Muscle of leg (tissue), 16 donors: Measurements from ENCODE around the gene KRTAP6-3. TPM values are rescaled to one million over a fixed set of nuclear protein-coding genes. Genes with fewer than 3 reads are reported as not detected.
A peak's percentile ranks its signal among the peaks of the same experiment; 100 is the strongest.

Source experiments
- DNase-seq: peaks from one replicate; pipeline ENCODE4 v3.0.0; 2013
- H3K27ac ChIP-seq: one replicate; pipeline ENCODE4 v1.5.1; 2013; ENCODE audit warnings: mild to moderate bottlenecking, low read length, control low read depth
- H3K27me3 ChIP-seq: one replicate; pipeline ENCODE4 v1.6.1; 2013; ENCODE audit warnings: low read length; ENCODE audit not compliant: control insufficient read depth, insufficient read depth
- H3K36me3 ChIP-seq: one replicate; pipeline ENCODE4 v1.6.1; 2013; ENCODE audit warnings: low read length; ENCODE audit not compliant: control insufficient read depth, insufficient read depth
- H3K4me1 ChIP-seq: one replicate; pipeline ENCODE4 v1.6.1; 2013; ENCODE audit warnings: low read length; ENCODE audit not compliant: control insufficient read depth, insufficient read depth
- H3K4me3 ChIP-seq: one replicate; pipeline ENCODE4 v1.5.1; 2013; ENCODE audit warnings: low read length, control low read depth
- H3K9me3 ChIP-seq: replicated peaks from 2 replicates; pipeline ENCODE4 v1.6.1; 2013; ENCODE audit warnings: low read depth, low read length; ENCODE audit not compliant: control insufficient read depth
- WGBS: methylation state at CpG from one replicate; pipeline ENCODE4 v1.1.5; 2013; ENCODE audit warnings: missing lambda C conversion rate; ENCODE audit not compliant: insufficient coverage; 5-methylcytosine and 5-hydroxymethylcytosine counted together
- long read RNA-seq, 11 donors: transcript quantifications; one replicate each; lab custom pipeline, GENCODE V29; 2026
- polyA plus RNA-seq, 8 donors: library from polyadenylated mRNA; unstranded; fragments of 120-200 nt; gene quantifications; one replicate each; pipeline versions ENCODE4 v1.2.1 to v1.2.3, GENCODE V29; 2013; ENCODE audit warnings: inconsistent platforms in 1 of 8, low replicate concordance in 1 of 8; ENCODE audit not compliant: insufficient read length in 8 of 8, insufficient read depth in 1 of 8
- total RNA-seq: library from RNA; stranded (reverse); fragments of 120-200 nt; gene quantifications from one replicate; pipeline ENCODE4 v1.2.4, GENCODE V29; 2013

Gene KRTAP6-3, protein sequence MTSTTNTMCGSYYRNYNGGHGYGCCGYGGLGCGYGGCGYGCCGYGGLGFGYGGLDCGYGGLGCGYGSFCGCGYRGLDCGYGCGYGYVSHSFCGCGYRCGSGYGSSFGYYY
- not detected for total RNA-seq
- not detected for polyA plus RNA-seq
- long read RNA-seq, donor 1: 0 reads
- long read RNA-seq, donor 2: 0 reads
- long read RNA-seq, donor 3: 0 reads
- long read RNA-seq, donor 4: 0 reads
- long read RNA-seq, donor 5: 0 reads
- long read RNA-seq, donor 6: 0 reads
- long read RNA-seq, donor 7: 0 reads
- long read RNA-seq, donor 8: 0 reads
- long read RNA-seq, donor 9: 0 reads
- long read RNA-seq, donor 10: 0 reads
- long read RNA-seq, donor 11: 0 reads

GRCh38 chr21:30592140-30592539 is at the start of gene KRTAP6-3:
Gene KRTAP6-3 (plus strand): TSS chr21:30592440. CDS start chr21:30592446, 6 bp downstream.
- 100% methylated on average over 1 of the region's 4 CpGs for WGBS
- H3K27me3 ChIP-seq: no peaks in the 10 kb centered on the region

DNA sequence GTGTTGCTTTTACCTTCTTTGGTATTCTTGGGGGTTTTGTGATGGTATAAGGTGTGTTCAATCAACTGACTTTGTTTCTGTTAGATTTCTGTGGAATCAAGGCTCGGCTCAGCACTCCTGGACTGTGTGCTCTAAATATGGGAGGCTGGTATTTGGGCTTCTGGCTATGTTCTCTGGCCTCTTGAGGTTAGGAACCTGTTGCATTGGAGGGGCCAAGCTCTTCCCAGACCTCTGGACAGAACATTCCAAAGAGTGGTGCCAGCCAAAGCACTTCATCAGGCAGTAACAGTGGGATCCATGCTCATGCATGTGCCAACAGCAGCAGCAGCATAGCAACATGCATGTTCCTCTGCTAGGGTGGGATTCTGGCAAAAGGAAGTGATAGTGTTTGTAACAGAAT is 39.5 kb upstream of the KRTAP6-3 start:
- Histone ChIP-seq H3K4me3 (no peak overlapping the region), H3K36me3 (no peaks in the 10 kb centered on the region), H3K27me3 (no peaks in the 10 kb centered on the region), H3K9me3 (no peaks in the 10 kb centered on the region), H3K4me1 (no peaks in the 10 kb centered on the region), H3K27ac (no peak overlapping the region)
- 70% methylated on average over 1 of the region's 1 CpG for WGBS
- no peak for DNase-seq

More at GRCh38 chr21:30592140-30592539, at the start of gene KRTAP6-3:
- H3K9me3 ChIP-seq: peaks cover 3% of the 10 kb centered on the region
- DNase-seq: no peak
- H3K4me3 ChIP-seq: no peak within 1 kb of the TSS
- H3K27ac ChIP-seq: no peak within 1 kb of the TSS
- no peaks in the 10 kb centered on the region for H3K36me3 ChIP-seq
- no peaks in the 10 kb centered on the region for H3K4me1 ChIP-seq

GRCh38 chr21:30555095-30555494 is 37.1 kb upstream of the KRTAP6-3 start:
- Histone ChIP-seq H3K4me1 (no peaks in the 10 kb centered on the region), H3K4me3 (no peak overlapping the region), H3K27me3 (no peaks in the 10 kb centered on the region), H3K27ac (no peak overlapping the region), H3K36me3 (no peaks in the 10 kb centered on the region), H3K9me3 (no peaks in the 10 kb centered on the region)
- no CpG with 5 or more reads among the region's 2 CpGs for WGBS
- no peak for DNase-seq

DNA sequence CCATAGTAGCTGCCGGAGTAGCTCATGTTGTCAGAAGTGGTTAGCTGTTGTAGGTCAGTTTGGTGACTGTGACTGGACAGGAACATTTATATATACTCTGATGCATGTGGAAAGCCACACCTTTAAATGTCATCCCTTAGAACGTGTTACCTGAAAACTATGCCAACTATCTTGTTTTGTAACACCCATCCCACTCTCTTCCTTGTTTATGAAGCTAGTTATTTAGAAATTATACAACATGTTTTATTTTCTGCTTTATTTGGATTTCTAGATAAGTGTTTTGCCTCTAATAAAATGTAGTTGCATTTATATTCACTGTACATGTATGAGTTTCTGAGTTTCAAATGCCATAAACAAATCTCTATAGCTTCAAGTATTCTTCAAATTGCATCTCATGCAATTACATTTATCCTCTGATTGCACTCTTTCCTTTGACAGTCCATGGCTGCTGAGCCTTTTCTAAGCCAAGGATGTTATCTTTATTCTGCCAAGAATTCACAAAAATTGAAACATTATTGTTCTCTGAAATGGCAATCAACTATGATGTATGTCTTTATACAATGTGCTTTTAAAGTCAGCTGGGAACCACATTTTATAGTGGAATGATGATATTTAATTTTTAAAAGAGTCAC is 30.9 kb upstream of the KRTAP6-3 start, which contains the start of gene KRTAP19-7:
Gene KRTAP19-7 (minus strand): TSS at position 51 of the 632 bp plus-strand sequence. CDS start 25 bp downstream, at position 26.
- Histone ChIP-seq H3K36me3 (no peaks in the 10 kb centered on the region), H3K4me3 (no peak within 1 kb of the TSS), H3K4me1 (no peaks in the 10 kb centered on the region), H3K9me3 (no peaks in the 10 kb centered on the region), H3K27ac (no peak within 1 kb of the TSS), H3K27me3 (no peaks in the 10 kb centered on the region)
- DNase-seq: no peak
- WGBS: no CpG with 5 or more reads among the region's 2 CpGs

DNA sequence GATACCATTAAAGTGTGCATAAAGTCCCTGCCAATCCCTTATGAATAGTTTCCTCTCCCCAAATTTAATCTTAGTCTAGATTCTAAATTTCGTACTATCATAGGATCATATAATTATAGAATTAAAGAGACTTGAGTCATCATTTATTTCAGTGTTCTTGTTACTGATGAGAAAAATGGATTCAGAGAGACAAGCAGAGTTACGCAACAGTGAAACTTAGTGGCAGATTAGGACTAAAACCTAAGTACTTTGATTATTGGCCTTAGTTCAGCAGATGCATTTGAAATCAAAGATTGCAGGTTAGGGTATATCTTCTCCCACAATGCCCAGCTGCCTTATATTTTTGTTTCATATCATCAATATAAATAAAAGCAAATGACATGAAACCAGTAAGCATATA is 30.3 kb upstream of the KRTAP6-3 start:
- H3K36me3 ChIP-seq: no peaks in the 10 kb centered on the region
- WGBS: no CpG with 5 or more reads among the region's 2 CpGs
- DNase-seq: no peak
- no peak overlapping the region for H3K4me3 ChIP-seq
- no peak overlapping the region for H3K27ac ChIP-seq
- no peaks in the 10 kb centered on the region for H3K27me3 ChIP-seq
- no peaks in the 10 kb centered on the region for H3K4me1 ChIP-seq
- H3K9me3 ChIP-seq: no peaks in the 10 kb centered on the region

DNA sequence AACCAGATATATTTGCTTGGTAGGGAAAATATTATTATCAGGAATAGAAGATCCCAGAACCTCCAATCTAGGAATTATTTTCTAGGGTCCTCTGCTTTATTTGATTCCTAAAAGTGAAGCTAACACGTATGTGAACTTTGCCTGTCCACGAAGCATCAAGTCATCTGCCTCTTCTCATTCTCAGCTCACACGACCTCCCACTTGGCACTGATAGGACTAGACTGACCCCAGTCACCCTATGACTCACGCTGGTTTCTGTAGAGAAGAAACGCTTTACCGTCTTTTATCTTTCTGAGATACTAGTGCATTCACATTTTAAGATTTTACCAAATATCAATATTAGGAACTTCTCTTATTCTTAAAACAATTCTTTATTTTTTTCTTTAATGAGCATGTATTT is 29.2 kb upstream of the KRTAP6-3 start:
- Histone ChIP-seq H3K27me3 (no peaks in the 10 kb centered on the region), H3K9me3 (no peaks in the 10 kb centered on the region), H3K4me3 (no peak overlapping the region), H3K36me3 (no peaks in the 10 kb centered on the region), H3K27ac (no peak overlapping the region), H3K4me1 (no peaks in the 10 kb centered on the region)
- no peak for DNase-seq
- WGBS: 75% methylated on average over 3 of the region's 6 CpGs

DNA sequence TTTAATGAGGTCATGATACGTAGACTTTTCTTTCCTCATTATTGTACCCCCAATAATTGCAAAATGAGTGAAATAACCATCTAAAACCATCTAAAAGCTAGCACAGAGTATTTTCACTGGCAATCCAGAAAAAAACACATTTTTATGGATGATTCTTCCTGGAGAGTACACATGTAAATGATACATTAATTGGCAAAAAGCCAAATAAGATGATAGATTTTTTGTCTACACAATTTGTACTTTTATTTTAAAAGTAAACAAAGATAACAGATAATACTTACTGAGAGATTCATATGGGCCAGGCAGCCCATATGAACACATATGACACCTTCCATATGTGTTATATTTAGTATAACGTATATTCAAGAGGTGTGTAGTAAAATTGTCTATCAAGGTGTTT is 28.6 kb upstream of the KRTAP6-3 start:
- H3K27ac ChIP-seq: no peak overlapping the region
- no CpG with 5 or more reads among the region's 2 CpGs for WGBS
- H3K27me3 ChIP-seq: no peaks in the 10 kb centered on the region
- no peaks in the 10 kb centered on the region for H3K4me1 ChIP-seq
- no peak overlapping the region for H3K4me3 ChIP-seq
- DNase-seq: no peak
- H3K9me3 ChIP-seq: no peaks in the 10 kb centered on the region
- H3K36me3 ChIP-seq: no peaks in the 10 kb centered on the region

- Histone ChIP-seq H3K27me3 (no peaks in the 10 kb centered on the region), H3K9me3 (no peaks in the 10 kb centered on the region), H3K4me3 (no peak overlapping the region), H3K36me3 (no peaks in the 10 kb centered on the region), H3K27ac (no peak overlapping the region), H3K4me1 (no peaks in the 10 kb centered on the region)
- no peak for DNase-seq
These were observed 24.6 kb upstream of the KRTAP6-3 start for GRCh38 chr21:30567617-30568016.

GRCh38 chr21:30577766-30578165 is 14.5 kb upstream of the KRTAP6-3 start:
- H3K4me1 ChIP-seq: no peaks in the 10 kb centered on the region
- no peaks in the 10 kb centered on the region for H3K36me3 ChIP-seq
- no peak overlapping the region for H3K4me3 ChIP-seq
- no peaks in the 10 kb centered on the region for H3K9me3 ChIP-seq
- no peaks in the 10 kb centered on the region for H3K27me3 ChIP-seq
- no peak for DNase-seq
- H3K27ac ChIP-seq: no peak overlapping the region

DNA sequence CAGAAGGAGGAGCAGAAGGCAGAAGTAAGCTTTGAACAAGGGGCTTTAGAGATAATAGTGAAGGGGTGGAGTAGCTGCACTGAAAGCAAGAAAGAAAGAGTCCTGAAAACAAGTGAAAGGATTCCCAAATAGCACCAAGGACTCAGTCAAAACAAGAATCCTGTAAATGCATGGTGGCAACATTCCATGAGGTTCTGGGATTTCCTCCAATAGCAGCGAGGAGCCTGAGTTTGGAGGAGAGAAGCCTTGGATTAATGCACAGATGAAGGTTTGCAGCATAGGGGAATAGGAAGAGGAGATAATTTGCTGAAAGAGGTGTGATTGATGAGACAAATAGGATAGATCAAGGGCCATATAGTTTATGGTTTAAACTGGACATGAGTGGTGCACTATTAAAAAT is 12.9 kb upstream of the KRTAP6-3 start:
- peak; percentile 67 for DNase-seq
- Histone ChIP-seq H3K4me3 (no peak overlapping the region), H3K9me3 (no peaks in the 10 kb centered on the region), H3K27ac (no peak overlapping the region), H3K36me3 (no peaks in the 10 kb centered on the region), H3K4me1 (no peaks in the 10 kb centered on the region), H3K27me3 (no peaks in the 10 kb centered on the region)
- WGBS: 21% methylated on average over 1 of the region's 1 CpG
